ENCODE measurements around the gene SNRPD2.

DNA sequence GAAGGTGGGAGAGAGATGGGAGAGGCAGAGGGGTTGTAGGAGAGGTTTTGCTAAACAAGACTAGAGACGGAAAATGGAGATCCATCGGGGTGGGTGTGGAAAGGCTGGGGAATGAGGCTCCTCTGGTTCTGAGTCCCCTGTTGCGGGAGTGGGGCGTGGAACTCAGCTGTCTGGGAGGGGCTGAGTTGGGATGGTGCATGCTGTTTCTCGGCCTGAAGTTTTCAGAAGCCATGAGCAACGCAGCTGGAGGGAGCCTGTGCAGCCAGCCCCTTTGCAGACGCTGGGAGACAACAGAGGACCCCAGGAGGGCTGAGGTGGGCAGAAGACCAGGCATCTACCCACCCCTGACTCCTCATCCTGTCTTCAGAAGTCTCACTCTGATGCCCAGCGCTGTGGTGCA, 31.1 kb downstream of the SNRPD2 start:
- TF ChIP-seq ZNF274 (IDR thresholded peaks at IDR 0.05; ENCODE audit: low read depth, low read length) (no peak), YY1 (IDR thresholded peaks at IDR 0.05; ENCODE audit: insufficient read depth, insufficient read length) (no peak)

Measured in NT2/D1 (cell line).